GM21515 (cell line): ENCODE measurements around the gene PKP3.
"Not testable (repeated sequence)": the region's sequence is repeated elsewhere in the genome, so short reads cannot be mapped to it uniquely, and the experiment has no call there.

ENCODE experiments used
- ATAC-seq: cut with Tn5 transposase; IDR thresholded peaks from one replicate; pipeline ENCODE4 v1.9.1; 2021; ENCODE audit not compliant: unreplicated experiment

PKP3 gene

DNA sequence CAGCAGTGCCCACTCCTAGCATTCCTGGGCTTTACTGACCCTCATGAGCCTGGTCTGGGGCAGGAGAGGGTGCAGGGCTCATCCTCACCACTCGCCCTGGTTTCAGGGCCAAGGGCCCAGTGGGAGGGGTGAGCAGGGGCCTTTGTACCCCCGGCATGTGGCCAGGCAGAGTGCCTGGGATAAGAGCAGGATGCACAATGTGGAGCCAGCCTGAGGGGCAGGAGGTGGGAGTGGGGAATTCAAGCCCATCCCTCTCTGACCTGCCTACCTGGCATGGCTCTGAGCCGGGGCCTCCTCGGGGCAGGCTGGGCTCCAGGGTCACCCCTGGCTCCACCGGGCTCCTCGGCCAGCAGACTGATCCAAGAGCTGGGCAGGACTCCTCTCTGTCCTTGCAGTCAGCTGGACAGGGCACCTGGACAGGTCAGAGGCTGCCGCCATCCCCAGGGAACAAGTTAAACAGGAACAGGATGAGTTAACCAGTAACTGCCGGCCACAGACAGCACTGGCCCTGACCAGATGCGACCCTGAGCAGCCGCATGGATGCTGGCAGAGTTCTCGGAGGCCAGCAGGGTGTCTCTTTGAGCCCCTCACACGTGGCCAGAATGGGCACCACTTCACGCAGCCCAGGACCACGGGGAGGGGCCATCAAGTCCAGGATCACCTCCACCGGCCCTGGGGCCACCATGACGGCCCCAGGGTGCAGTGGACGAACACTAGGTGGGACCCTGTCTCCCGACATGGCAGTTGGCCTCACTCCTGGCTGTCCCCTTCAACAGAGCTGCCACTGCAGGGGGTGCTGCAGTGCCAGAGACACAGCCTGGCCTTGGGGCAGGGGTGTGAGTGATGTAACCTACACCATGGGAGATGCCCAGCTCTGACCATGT lies 15.8 kb downstream of the PKP3 start:
- ATAC-seq, result no peak

DNA sequence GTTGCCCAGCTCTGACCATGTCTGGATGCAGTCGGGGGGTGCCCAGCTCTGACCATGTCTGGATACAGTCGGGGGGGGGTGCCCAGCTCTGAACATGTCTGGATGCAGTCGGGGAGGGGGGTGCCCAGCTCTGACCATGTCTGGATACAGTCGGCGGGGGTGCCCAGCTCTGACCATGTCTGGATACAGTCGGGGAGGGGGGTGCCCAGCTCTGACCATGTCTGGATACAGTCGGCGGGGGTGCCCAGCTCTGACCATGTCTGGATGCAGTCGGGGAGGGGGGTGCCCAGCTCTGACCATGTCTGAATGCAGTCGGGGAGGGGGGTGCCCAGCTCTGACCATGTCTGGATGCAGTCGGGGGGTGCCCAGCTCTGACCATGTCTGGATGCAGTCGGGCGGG lies 16.7 kb downstream of the PKP3 start:
- ATAC-seq, result not testable (repeated sequence)

DNA sequence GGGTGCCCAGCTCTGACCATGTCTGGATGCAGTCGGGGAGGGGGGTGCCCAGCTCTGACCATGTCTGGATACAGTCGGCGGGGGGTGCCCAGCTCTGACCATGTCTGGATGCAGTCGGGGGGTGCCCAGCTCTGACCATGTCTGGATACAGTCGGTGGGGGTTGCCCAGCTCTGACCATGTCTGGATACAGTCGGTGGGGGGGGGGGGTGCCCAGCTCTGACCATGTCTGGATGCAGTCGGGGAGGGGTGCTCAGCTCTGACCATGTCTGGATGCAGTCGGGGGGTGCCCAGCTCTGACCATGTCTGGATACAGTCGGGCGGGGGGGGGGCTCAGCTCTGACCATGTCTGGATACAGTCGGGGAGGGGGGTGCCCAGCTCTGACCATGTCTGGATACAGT lies 17.5 kb downstream of the PKP3 start:
- ATAC-seq, result not testable (repeated sequence)

DNA sequence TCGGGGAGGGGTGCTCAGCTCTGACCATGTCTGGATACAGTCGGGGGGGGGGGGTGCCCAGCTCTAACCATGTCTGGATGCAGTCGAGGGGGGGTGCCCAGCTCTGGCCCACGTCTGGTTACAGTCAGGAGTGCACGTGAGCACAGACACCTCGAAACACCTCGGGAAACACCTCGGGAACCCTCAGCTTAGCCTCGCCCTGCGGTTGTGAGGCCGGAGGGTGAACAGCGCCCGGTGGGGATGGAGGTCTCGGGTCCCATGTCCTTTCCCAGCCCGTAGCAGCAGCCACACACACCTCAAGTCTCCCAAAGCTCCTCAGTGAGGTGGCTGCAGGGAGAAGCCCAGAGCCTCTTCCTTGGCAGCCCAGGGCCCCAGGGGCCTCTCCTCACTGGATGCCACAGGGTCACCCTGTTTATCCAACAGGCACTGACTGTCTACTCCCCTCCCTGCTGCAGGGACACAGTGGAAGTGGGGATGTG lies 18.7 kb downstream of the PKP3 start:
- ATAC-seq, result no peak

DNA sequence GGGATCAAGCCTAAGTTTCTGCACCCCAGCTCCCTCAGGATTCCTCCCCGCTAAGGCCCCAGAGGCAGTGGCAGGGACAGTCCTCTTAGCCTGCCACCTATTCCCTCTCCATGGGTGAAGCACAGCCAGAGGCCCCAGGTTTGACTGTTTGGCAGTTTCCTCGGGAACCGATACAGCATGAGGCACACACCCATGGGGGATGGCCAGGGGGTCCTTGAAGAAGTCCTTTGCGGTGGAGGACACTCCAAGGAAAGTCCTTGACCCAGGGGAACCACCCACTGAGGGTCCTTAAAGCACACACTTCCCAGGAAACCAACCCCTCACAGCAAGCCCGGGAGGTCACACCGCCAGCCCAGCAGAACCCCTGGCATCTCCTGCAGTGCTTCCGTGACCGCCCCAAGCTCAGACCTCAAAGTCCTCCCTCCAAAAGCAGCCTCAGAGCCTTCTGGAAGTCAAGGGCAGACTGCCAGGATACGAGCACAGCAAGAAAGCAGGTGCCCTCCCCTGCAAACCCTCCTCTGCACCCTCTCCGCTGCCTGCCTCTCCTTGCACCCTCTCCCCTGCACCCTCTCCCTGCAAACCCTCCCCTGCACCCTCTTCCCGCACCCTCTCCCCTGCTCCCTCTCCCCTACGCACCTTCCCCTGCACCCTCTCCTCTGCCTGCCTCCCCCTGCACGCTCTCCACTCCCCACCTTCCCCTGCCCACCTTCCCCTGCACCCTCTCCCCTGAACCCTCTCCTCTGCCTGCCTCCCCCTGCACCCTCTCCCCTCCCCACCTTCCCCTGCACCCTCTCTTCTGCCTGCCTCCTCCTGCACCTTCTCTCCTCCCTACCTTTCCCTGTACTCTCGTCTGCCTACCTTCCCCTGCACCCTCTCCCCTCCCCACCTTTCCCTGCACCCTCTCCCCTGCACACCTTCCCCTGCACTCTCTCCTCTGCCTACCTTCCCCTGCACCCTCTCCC lies 19.4 kb downstream of the PKP3 start:
- no peak for ATAC-seq

DNA sequence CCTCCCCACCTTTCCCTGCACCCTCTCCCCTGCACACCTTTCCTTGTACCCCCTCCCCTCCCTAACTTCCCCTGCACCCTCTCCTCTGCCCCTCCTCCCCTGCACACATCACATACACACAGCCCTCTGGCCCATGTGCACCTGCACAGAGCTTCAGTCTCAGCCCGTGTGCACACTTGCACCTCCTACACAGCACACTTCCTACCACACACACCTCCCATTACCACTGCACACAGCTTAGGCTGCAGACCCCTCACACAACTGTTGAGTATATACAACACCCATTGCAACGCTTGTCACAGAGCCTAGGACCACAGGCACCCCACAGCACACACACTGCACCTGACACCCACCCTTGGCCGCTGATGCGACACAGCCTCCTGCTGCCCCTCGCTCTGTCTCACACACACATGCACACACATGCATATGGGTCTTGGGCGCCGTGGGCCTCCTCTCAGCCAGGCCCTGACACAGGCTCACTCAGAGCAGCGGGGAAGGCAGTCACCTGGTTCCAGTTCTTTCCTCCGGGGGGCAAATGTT lies 20.4 kb downstream of the PKP3 start:
- ATAC-seq, result no peak

DNA sequence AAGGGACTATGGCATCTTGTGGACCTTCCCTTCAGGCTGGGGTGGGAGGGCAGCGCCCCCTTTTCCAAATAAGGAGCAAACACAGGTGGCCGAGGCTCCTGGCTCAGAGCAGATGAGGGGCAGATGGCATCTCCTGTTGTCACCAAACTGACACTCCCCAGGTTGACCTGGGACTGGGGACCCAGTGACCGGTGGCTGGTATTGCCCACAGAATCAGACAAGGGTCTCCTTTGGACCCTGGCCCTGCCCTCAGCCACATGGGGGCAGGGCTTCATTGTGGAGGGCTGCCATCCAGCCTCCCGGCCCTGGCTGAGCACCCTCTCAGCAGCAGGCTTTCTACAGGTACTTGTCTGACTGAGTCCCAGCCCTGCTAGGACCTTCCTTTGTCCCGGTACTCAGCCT lies 21.6 kb downstream of the PKP3 start:
- ATAC-seq, result no peak

DNA sequence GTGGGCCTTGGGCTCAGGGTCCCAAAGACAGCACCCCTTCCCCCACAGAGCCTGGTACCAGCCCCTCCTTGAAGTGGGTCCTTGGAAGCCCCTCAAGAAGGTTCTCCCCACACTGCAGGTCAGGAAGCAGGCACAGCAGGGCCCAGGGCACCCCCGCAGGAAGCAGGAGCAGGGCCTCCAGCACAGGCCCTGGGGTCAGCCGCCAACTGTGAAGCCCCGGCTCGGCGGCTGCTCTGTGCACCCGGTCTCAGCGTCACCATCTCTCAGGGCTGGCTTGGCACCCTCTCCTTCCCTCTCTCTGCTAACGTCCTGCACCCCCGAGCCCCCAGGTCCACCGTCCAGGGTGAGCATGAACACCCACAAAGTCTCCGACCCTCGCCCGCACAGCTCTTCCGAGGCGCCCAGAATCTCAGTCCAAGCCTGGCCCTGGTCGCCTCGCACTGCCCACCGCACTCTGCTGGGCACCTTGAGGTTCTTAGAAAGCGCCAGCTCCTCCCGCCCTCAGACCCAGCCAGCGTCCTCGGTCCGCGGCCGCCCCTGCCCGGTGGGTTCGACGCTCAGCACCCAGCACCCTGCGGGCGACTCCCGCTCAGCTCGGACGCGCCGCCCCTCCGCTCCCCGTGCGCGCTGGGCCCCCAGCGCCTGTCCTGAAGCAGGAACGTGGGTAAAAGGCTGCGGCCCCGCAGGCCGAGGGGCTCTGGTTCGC lies 22.2 kb downstream of the PKP3 start:
- ATAC-seq, result no peak

DNA sequence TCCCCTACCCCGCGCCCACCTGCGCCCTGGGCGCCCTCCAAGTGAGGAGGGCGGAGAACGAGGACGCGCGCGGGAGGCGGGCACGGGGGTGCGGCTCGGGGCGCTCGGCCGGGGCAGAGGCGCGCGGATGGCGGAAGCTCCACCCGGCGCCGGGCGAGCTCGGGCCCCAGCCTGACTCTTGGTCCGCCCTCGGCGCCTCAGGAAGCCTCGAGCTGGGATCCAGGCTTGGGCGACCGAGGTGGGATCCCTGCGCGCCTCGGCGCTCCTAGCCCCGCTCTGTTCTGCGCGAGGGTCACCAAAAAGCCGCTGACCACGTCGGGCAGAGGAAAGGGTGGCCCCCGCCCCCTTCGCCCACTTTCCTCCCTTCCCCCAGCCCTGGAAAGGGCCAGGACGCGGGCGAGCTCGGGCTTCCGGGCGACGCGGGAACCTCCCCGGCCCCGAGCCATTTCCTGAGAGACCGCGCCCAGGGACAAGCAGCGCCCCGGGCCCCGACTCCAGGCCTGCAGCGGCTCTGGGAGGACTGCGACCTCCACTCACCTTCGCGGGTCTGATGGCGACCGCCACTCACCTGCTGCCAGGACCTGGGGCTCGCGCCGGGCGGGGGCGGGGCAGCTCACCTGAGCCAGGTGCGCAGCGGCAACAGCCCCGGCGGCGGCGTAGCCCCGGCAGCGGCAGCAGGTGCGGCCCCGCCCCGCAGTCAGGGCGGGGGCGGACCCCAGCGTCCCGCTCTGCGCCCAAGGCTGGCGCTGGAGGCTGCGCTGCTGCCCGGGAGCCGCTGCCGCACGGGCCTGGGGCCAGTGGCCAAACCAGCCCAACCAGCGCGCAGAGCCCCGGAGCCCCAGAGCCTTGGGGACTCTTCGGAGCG lies 23.0 kb downstream of the PKP3 start:
- ATAC-seq, result no peak

DNA sequence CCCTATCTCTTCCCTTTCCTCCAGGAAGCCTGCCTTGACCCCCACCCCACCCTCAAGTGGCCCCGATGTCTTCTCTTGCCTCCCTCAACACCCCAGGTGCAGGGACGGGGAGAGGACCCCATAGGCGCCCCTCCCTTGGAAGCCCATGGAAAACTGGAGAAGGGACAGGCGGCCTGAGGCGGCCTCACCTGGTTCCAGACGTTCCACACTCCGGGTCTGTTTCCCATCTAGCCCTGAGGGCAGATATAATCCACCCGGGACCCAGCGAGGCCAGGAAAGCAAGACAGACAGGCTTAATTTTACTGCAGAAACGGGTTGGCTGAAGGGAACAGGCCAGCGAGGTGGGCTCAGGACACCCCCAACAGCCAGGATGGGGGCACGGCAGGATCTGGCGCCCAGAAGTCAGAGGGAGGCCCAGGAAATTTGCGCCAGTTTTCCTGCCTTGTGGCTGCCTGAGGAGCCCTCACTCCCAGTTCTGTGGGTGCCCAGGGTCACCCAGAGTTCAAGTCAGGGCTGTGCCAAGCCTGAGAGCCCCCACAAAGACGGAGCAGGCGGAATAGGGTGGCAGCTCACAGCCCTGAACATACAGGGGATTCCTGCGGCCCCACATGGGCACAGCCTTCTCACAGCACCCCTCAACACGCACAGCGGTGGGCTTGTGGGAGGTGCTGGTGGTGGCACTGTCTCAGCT lies 23.8 kb downstream of the PKP3 start:
- no peak for ATAC-seq

DNA sequence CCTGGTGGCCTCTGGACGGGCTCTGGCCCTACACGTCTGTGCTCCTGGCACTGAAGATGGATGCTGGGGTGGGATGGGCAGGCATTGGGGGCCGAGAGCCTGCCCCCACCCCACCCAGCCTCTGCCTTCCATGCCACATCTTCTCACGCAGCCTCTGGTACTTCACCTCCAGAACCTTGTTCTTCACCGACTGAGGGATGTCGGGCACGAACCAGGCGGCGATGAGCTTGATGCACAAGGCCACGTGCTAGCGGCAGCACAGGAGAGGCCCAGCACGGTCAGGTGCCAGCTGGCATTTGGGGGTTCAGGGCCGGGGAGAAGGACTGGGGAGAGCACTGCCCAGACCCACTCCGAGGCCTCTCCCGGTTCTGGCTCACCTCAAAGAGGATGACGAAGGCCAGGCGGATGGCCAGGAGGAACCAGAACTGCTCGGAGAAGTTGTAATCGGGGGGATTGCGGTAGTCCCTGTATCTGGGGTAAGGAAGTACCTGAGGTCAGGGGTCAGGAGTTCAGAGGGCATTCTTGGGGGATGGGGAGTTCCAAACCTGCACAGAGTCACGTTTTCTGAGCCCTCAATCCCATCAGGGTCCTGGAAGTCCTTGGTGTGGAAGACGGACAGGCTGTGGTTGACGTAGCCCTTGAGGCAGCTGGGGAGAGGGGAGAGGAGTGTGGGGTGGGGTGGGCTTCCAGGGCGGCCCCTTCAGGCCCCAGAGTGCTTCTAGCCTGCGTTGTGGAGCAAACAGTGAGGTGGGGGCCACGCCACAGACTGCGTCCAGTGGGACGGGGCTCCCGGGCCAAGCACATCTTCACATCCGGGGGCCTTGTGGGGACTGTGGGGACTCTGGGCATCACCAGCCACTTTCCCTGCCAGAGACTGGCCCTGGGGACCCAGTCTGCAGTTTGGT lies 24.6 kb downstream of the PKP3 start:
- no peak for ATAC-seq

DNA sequence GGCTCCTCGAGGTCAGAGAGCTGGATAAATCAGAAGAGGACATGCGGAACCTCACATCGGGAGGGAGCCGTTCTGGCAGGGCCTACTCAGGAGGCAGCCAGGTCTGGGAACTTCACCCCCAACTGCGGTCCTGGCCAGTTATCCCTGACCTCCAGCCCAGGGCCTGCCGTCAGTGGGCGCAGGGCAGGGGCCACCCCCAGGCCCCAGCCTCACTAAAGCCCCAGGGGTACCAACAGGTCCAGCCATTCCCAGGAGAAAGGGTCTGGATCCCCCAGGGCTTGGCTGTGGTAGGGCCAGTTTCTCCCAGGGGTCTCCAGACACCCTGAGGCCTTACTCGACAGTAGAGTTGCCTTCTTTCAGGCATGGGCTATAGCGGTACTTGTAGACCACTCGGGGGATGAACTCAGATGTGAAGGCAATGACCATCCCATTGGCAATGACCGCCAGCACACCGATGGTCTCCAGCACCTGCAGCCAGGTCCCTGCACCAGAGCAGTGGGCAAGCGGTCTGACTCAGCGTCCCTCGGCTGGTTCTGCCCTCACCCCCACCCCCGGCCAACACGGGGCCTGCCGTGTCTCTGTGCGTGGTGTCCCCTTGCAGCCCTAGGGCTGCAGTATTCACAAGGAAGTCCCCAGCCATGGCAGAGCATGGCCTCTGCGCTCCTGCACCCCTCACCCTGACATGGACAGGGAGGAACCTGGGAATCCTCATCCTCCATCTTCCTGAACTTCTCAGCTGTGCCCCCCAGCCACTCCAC lies 25.4 kb downstream of the PKP3 start:
- no peak for ATAC-seq

DNA sequence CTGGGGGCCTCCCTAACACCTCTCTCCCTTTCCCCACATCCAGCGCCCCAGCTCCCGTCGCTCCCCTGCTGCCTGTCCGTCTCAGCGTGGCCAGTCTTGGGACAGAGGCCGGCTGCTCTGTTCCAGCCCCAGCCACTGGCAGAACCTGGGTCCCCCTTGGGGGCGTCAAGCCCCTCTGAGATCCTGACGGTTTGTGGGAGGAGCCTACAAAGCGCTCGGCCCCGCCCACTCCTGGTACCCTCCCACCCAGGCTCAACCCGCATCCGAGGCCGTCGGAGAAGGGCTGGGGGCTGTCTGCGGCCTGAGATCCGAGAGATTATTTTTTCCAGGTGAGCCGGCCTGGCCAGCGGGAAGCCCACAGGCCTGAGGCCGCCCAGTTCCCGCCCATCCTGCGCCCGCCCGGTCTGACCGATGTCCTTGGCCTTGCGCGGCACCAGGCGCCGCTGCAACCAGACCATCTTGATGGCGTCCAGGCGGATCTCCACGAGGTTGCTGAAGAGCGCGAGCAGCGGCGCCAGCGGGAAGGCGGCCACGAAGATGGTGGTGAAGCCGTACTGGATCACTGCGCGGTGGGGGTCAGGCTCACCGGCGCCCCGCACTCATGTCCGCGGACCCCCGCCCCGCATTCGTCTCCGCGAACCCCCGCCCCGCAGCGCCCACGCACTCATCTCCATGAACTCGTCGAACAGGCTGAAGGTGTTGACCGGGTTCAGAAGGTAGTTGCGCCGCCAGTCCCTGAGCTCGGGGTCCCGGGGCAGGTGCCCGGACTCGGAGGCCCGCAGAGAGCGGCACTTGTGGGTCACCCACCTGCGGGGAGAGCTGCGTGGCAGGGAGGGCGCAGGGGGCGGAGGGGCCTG lies 26.3 kb downstream of the PKP3 start:
- no peak for ATAC-seq

DNA sequence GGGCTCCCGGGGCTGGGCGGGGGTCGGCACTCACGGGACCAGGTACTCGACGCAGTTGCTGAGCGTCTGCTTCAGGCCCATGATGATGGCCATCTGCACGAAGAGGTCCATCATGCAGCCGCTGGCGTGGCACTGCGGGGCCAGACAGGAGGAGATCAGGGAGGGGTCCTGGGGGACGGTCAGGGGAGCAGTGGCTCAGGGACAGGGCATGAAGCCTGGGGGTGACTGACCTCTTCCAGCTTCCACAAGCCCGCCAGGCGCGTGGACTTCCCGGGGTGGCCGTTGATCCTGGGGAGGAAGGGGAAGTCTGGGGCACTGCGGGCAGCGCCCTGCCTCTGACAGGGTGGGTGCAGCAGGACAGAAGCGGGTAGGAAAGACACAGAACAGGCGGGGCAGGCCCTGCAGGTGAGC lies 26.9 kb downstream of the PKP3 start:
- no peak for ATAC-seq

DNA sequence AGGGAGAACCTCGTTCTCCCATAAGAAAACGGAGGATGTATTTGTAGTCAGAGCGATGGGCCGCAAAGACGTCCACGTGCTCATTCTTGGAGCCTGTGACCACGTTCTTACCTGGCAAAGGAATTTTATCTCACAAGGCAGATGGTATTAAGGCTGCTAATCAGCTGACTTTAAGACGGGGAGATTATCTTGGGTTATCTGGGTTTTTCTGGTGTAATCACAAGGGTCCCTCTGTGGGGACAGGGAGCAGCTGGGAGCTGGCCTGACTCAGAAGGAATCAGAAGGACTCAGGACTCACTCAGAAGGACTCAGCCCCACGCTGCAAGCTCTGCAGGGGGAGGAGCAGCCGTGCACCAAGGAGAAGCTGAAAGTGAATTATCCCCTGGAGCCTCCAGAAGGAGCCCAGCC lies 28.2 kb downstream of the PKP3 start:
- no peak for ATAC-seq

DNA sequence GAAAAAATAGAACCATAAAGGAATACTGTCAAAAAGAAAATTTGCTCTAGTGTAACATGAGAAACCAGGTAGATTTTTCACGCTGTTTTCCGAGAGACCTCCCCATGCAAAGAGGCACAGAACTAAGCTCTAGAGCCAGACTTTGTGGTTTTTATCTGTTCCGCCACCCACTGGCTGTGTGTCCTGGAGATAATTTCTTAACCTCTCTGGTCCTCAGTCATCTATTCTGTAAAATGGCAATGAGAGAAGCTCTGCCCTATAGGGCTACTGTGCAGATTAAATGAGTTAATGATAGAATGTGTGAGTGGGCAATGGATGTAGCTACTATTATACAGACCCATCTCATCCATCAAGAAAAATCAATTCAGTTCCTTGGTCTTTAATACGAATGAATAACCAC lies 30.2 kb downstream of the PKP3 start:
- ATAC-seq, result no peak

DNA sequence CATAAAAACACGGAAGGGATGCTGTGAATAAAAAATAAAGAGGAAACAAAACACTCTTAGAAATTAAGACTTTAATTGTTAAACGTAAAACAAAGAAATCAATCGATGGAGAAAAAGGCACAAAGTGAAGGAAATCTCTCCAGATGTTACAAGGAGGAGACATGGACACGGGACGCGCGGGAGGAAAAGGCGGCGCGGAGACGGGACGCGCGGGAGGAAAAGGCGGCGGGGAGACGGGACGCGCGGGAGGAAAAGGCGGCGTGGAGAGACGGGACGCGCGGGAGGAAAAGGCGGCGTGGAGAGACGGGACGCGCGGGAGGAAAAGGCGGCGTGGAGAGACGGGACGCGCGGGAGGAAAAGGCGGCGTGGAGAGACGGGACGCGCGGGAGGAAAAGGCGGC lies 30.8 kb downstream of the PKP3 start:
- ATAC-seq, result not testable (repeated sequence)
